GM12878 (cell line): ENCODE measurements around the gene SMOC2. TPM values are rescaled to one million over a fixed set of nuclear protein-coding genes. Genes with fewer than 3 reads are reported as not detected.

Experiments
- ATAC-seq: fragments of 200-7000 bp; cut with Tn5 transposase; 3 replicates; pipeline ENCODE4 v1.9.1; 2020; ENCODE audit warnings: mild to moderate bottlenecking, moderate library complexity
- BruUV-seq: library from RNA; stranded (reverse); fragments of 400-500 nt; replicated peaks from 2 replicates; lab custom pipeline; 2021; lab: Mats Ljungman, UMichigan
- CTCF ChIA-PET: fragments of 300-600 bp; sonication (Branson Sonifier 250); formaldehyde crosslinking; extraction: SDS; loops from one replicate; lab custom pipeline; 2021; ENCODE audit warnings: inconsistent platforms; lab: Yijun Ruan, JAX
- POLR2A ChIA-PET: fragments of 350-600 bp; formaldehyde crosslinking; extraction: SDS; loops from one replicate; lab custom pipeline; 2021; ENCODE audit warnings: inconsistent platforms; lab: Charles Lee
- RAD21 ChIA-PET: fragments of 300-600 bp; sonication (Branson Sonifier 250); formaldehyde crosslinking; loops from one replicate; lab custom pipeline; 2023; ENCODE audit warnings: antibody characterized with exemption; ENCODE audit not compliant: unreplicated experiment; lab: Charles Lee
- SMC1A ChIA-PET: fragments of 300-600 bp; sonication (Branson Sonifier 250); formaldehyde crosslinking; loops from one replicate; lab custom pipeline; 2023; ENCODE audit not compliant: unreplicated experiment, uncharacterized antibody; lab: Charles Lee
- DNase-seq: peaks from one replicate; pipeline ENCODE4 v3.0.0-alpha.2; 2011; ENCODE audit warnings: low read depth, low spot score
- FAIRE-seq: peaks from 3 replicates; lab custom pipeline; 2011; peaks lifted over from hg19 to GRCh38; lab: Jason Lieb, UNC
- H2AFZ ChIP-seq: 2 replicates; pipeline ENCODE4 v1.6.0; 2011; ENCODE audit warnings: low read depth, low read length, control low read depth; ENCODE audit not compliant: control insufficient read depth
- H3K27ac ChIP-seq: 2 replicates; pipeline ENCODE4 v1.5.1; 2011; ENCODE audit warnings: control low read depth; ENCODE audit not compliant: control insufficient read depth, insufficient read depth
- H3K27me3 ChIP-seq, 2 experiments: replicated peaks in 1 of 2; 2 replicates each; pipeline versions ENCODE4 v1.6.0 to v1.6.1; 2011; ENCODE audit warnings: low read length in 1 of 2; ENCODE audit not compliant: control insufficient read depth in 2 of 2, insufficient read depth in 2 of 2
- H3K36me3 ChIP-seq, 2 experiments: 2 replicates each; pipeline ENCODE4 v1.5.1; 2011; ENCODE audit warnings: low read length in 1 of 2; ENCODE audit not compliant: control insufficient read depth in 2 of 2, insufficient read depth in 2 of 2
- H3K4me1 ChIP-seq: 2 replicates; pipeline ENCODE4 v1.6.1; 2011; ENCODE audit warnings: mild to moderate bottlenecking, low read length, moderate library complexity, mixed read lengths; ENCODE audit not compliant: control insufficient read depth, insufficient read depth
- H3K4me2 ChIP-seq: 2 replicates; pipeline ENCODE4 v1.6.0; 2011; ENCODE audit warnings: control low read depth; ENCODE audit not compliant: control insufficient read depth, insufficient read depth
- H3K4me3 ChIP-seq: fragments of 200-600 bp; sonication (generic); 2 replicates; pipeline ENCODE4 v1.5.1; 2016
- H3K79me2 ChIP-seq: 2 replicates; pipeline ENCODE4 v1.6.0; 2011; ENCODE audit warnings: low read length; ENCODE audit not compliant: control insufficient read depth, insufficient read depth
- H3K9ac ChIP-seq: 2 replicates; pipeline ENCODE4 v1.8.0; 2011; ENCODE audit warnings: low read length, control low read depth, mixed read lengths; ENCODE audit not compliant: control insufficient read depth, insufficient read depth
- H3K9me3 ChIP-seq: replicated peaks from 3 replicates; pipeline ENCODE4 v1.5.1; 2011; ENCODE audit warnings: mild to moderate bottlenecking, low read length; ENCODE audit not compliant: control insufficient read depth, insufficient read depth
- H4K20me1 ChIP-seq: 2 replicates; pipeline ENCODE4 v1.6.0; 2011; ENCODE audit not compliant: control insufficient read depth, insufficient read depth
- CBX3 ChIP-seq: fragments of 200-600 bp; sonication (generic); IDR thresholded peaks from 2 replicates; pipeline ENCODE4 v1.6.1; 2016; ENCODE audit warnings: low read depth, borderline replicate concordance
- FOS ChIP-seq: IDR thresholded peaks from 3 replicates; pipeline ENCODE4 v1.6.1; 2011; ENCODE audit warnings: borderline replicate concordance; ENCODE audit not compliant: insufficient read length; ENCODE audit errors: extremely low read depth
- IKZF2 ChIP-seq, 2 experiments: fragments of 450-650 bp; IDR thresholded peaks; 2 replicates each; pipeline ENCODE4 v1.6.1; 2017; ENCODE audit warnings: mild to moderate bottlenecking in 2 of 2, moderate library complexity in 2 of 2
- MTA3 ChIP-seq: IDR thresholded peaks from 2 replicates; pipeline ENCODE4 v1.6.1; 2012; ENCODE audit warnings: low read length, inconsistent platforms, borderline replicate concordance
- POLR2AphosphoS2 ChIP-seq: IDR thresholded peaks from 2 replicates; pipeline ENCODE4 v1.6.1; 2011; ENCODE audit warnings: low read depth, mild to moderate bottlenecking, low read length, improper control_type of control experiment, moderate library complexity
- POLR2AphosphoS5 ChIP-seq: IDR thresholded peaks from 2 replicates; pipeline ENCODE4 v1.6.1; 2011; ENCODE audit warnings: mild to moderate bottlenecking, low read length, inconsistent platforms
- PRDM15 ChIP-seq: fragments of 450-650 bp; formaldehyde crosslinking; IDR thresholded peaks from 2 replicates; pipeline ENCODE4 v1.4.0; 2020; ENCODE audit warnings: mild to moderate bottlenecking, moderate library complexity
- RCOR1 ChIP-seq: conservative IDR thresholded peaks from 2 replicates; pipeline ENCODE4 v1.6.1; 2012; ENCODE audit warnings: low read depth, low read length, improper control_type of control experiment
- RFX5 ChIP-seq: IDR thresholded peaks from 2 replicates; pipeline ENCODE4 v1.6.1; 2011; ENCODE audit warnings: low read depth, low read length, improper control_type of control experiment
- SIX5 ChIP-seq: IDR thresholded peaks from 2 replicates; pipeline ENCODE4 v1.6.1; 2011; ENCODE audit warnings: mild to moderate bottlenecking, low read depth, low read length, moderate library complexity; ENCODE audit not compliant: severe bottlenecking
- TCF7 ChIP-seq: IDR thresholded peaks from 2 replicates; pipeline ENCODE4 v1.6.1; 2014; ENCODE audit warnings: antibody characterized with exemption, borderline replicate concordance
- WGBS: methylation state at CpG from one replicate; pipeline ENCODE4 v1.1.6; 2016; ENCODE audit warnings: low lambda C conversion rate; ENCODE audit not compliant: insufficient replicate concordance, insufficient coverage; ENCODE audit errors: missing lambda C conversion rate; 5-methylcytosine and 5-hydroxymethylcytosine counted together
- in situ Hi-C: fragments of 300-500 bp; cut with MboI; formaldehyde crosslinking; loops from 9 replicates; pipeline ENCODE4 v1.14.3; 2018; ENCODE audit warnings: mixed read lengths
- intact Hi-C: fragments of 100-400 bp; cut with micrococcal nuclease; formaldehyde crosslinking; loops from one replicate; pipeline ENCODE4 v1.14.2; 2022; ENCODE audit not compliant: unreplicated experiment
- polyA plus RNA-seq, 11 experiments: library from polyadenylated mRNA; depleted of rRNA in 4 of 11; unstranded in 6 of 11; stranded (reverse) in 5 of 11; fragments of >200 nt; fragmentation: Nextera tagmentation in 4 of 11; fragmentation: Illumina TruSeq in 1 of 11; extraction: Ambion mirVana in 4 of 11; extraction: Trizol in 1 of 11; gene quantifications; 1 replicate in 1 of 11; 2 replicates in 10 of 11; pipeline versions ENCODE4 v1.2.1 to v1.2.3, GENCODE V29; 2011 to 2016; ENCODE audit warnings: inconsistent platforms in 2 of 11, missing spikeins in 2 of 11, low read depth in 1 of 11
- total RNA-seq, 4 experiments: library from RNA; depleted of rRNA in 3 of 4; stranded (reverse); fragments of >200 nt in 3 of 4; fragmentation: Illumina TruSeq in 1 of 4; extraction: Trizol in 1 of 4; gene quantifications; 2 replicates each; pipeline versions ENCODE4 v1.2.1 to v1.2.3, GENCODE V29; 2013 to 2021

Gene SMOC2
- total and polyA plus RNA-seq, 10 of the 15 experiments (the other 5 are each of a cell fraction or from before 2014, with no cell fraction given): 0.10 to 0.12 TPM; not detected in 8

- no peak for TF ChIP-seq PRDM15 (CRISPR knock-in tag)
- no peak for TF ChIP-seq FOS
- TF ChIP-seq CBX3: no peak
- TF ChIP-seq TCF7: no peak
- TF ChIP-seq POLR2AphosphoS5: no peak
- TF ChIP-seq SIX5: no peak
- no peak for TF ChIP-seq POLR2AphosphoS2
- TF ChIP-seq RFX5: no peak
Observed at GRCh38 chr6:168473197-168473596, 32.2 kb downstream of the SMOC2 start (continued).

GRCh38 chr6:168475188-168476013 lies 34.4 kb downstream of the SMOC2 start:
- no peak overlapping the region for H2AFZ ChIP-seq
- H3K27me3 ChIP-seq: no peaks in the 10 kb centered on the region
- no peaks in the 10 kb centered on the region for H4K20me1 ChIP-seq
- FAIRE-seq (no peak), ATAC-seq (no peak), DNase-seq (no peak)
- H3K4me2 ChIP-seq: no peak overlapping the region
- H3K9ac ChIP-seq: no peak overlapping the region
- no peaks in the 10 kb centered on the region for H3K79me2 ChIP-seq
- intact Hi-C loops (no loop called here), in situ Hi-C loops (no loop called here)
- no peaks in the 10 kb centered on the region for H3K36me3 ChIP-seq
- SMC1A ChIA-PET: no interaction called here
- RAD21 ChIA-PET: no interaction called here
- POLR2A ChIA-PET: no interaction called here
- 18% methylated on average over 24 of the region's 26 CpGs for WGBS
- no TSS peak for BruUV-seq
- no peaks in the 10 kb centered on the region for H3K4me1 ChIP-seq
- no peak for TF ChIP-seq RCOR1
- no peak for TF ChIP-seq MTA3
- TF ChIP-seq IKZF2 (IDR thresholded peaks at IDR 0.05): no peak
- no peak overlapping the region for H3K4me3 ChIP-seq
- H3K27ac ChIP-seq: no peak overlapping the region
- no peaks in the 10 kb centered on the region for H3K9me3 ChIP-seq
- CTCF ChIA-PET: no interaction called here
